Nephron progenitor cell (in vitro differentiated cells): Measurements from ENCODE around the gene POLA1.

Source experiments
- DNase-seq: peaks from one replicate; pipeline ENCODE4 v3.0.0; 2021
- H3K27ac Mint-ChIP-seq: 2 replicates; pipeline ENCODE4 v1.8.0; 2021; ENCODE audit warnings: mild to moderate bottlenecking, moderate library complexity, mixed read lengths
- H3K27me3 Mint-ChIP-seq: 2 replicates; pipeline ENCODE4 v1.8.0; 2021; ENCODE audit warnings: mild to moderate bottlenecking, low read depth, mixed read lengths; ENCODE audit not compliant: poor library complexity
- H3K36me3 Mint-ChIP-seq: 2 replicates; pipeline ENCODE4 v1.8.0; 2021; ENCODE audit warnings: low read depth, mixed read lengths
- H3K4me1 Mint-ChIP-seq: 2 replicates; pipeline ENCODE4 v1.8.0; 2021; ENCODE audit warnings: mixed read lengths
- H3K4me3 Mint-ChIP-seq: 2 replicates; pipeline ENCODE4 v1.8.0; 2021; ENCODE audit warnings: mild to moderate bottlenecking, moderate library complexity, mixed read lengths
- H3K9me3 Mint-ChIP-seq: 2 replicates; pipeline ENCODE4 v1.8.0; 2021; ENCODE audit warnings: mild to moderate bottlenecking, moderate library complexity, mixed read lengths
- TF ChIP-seq, protein P1 (sequence below): fragments of 200-600 bp; sonication (generic); IDR thresholded peaks from 2 replicates; pipeline ENCODE4 v1.5.0; 2021; ENCODE audit warnings: antibody characterized with exemption

The POLA1 gene

DNA sequence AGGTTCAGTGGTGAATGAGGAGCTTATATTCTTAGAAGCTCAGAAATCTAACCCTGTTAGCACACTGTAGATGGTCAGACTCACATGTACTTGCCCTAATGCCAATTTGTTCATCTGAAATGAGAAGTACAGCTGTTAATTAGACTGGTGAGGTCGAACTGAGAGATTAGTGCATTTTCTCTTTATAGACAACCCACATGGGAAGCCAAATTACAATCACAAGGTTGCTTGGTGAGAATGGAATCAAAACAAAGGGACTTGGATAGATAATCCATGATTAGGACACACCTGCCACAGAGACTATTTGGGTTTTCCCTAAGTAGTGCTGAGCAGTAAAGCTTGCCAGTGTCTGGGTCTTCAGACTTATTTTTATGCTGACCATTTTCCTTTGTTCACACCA, 88.3 kb downstream of the POLA1 start:
- DNase-seq = no peak
- no peaks in the 10 kb centered on the region for H3K4me1 Mint-ChIP-seq
- peaks cover 2% of the 10 kb centered on the region for H3K9me3 Mint-ChIP-seq
- peaks cover under 1% of the 10 kb centered on the region for H3K27me3 Mint-ChIP-seq
- TF ChIP-seq, protein P1, sequence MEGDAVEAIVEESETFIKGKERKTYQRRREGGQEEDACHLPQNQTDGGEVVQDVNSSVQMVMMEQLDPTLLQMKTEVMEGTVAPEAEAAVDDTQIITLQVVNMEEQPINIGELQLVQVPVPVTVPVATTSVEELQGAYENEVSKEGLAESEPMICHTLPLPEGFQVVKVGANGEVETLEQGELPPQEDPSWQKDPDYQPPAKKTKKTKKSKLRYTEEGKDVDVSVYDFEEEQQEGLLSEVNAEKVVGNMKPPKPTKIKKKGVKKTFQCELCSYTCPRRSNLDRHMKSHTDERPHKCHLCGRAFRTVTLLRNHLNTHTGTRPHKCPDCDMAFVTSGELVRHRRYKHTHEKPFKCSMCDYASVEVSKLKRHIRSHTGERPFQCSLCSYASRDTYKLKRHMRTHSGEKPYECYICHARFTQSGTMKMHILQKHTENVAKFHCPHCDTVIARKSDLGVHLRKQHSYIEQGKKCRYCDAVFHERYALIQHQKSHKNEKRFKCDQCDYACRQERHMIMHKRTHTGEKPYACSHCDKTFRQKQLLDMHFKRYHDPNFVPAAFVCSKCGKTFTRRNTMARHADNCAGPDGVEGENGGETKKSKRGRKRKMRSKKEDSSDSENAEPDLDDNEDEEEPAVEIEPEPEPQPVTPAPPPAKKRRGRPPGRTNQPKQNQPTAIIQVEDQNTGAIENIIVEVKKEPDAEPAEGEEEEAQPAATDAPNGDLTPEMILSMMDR = no peak
- no peak overlapping the region for H3K27ac Mint-ChIP-seq
- H3K4me3 Mint-ChIP-seq = no peak overlapping the region
- peaks cover 61% of the 10 kb centered on the region for H3K36me3 Mint-ChIP-seq

DNA sequence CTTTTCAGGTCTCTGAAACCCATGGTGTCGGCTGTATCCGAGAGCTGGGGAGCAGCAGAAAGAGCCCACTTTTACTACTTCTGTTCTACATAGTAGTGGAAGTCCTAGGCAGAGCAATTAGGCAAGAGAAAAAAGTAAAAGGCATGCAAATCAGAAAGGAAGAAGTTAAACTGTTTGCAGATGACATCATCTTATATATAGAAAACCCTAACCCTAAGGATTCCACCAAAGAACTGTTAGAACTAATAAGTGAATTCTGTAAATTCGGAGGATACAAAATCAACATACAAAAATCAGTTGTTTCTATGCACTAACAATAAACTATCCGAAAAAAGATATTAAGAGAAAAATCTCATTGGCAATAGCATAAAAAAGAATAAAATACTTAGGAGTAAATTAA, 95.3 kb downstream of the POLA1 start:
- DNase-seq = no peak
- Mint-ChIP-seq H3K36me3 (peaks cover 74% of the 10 kb centered on the region), H3K9me3 (peaks cover 6% of the 10 kb centered on the region), H3K27me3 (peaks cover 3% of the 10 kb centered on the region), H3K4me1 (no peaks in the 10 kb centered on the region), H3K4me3 (no peak overlapping the region), H3K27ac (peak overlapping the region; percentile 29)
- TF ChIP-seq, protein P1 = no peak

DNA sequence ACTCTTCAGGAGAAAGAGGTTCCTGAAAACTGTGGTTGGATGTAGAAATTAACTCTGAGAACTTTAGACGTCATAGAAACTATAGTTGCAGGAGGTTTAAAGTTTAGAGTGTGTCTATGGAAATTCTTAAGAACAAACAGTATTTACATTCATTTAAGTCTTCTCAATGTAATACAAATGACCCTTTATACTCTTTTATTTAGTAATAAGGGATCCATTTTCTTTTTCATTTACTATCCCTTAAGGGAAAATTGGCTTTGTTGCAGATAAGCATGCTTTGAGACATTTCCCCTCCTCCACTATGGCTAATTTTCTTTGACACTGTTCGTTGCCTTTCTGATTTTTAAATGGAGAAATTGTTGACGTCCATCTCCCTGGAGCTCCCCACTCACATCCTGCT, 96.4 kb downstream of the POLA1 start:
- no peak overlapping the region for H3K27ac Mint-ChIP-seq
- TF ChIP-seq, protein P1 = no peak
- no peaks in the 10 kb centered on the region for H3K4me1 Mint-ChIP-seq
- peaks cover 6% of the 10 kb centered on the region for H3K9me3 Mint-ChIP-seq
- no peak for DNase-seq
- H3K36me3 Mint-ChIP-seq = peaks cover 79% of the 10 kb centered on the region
- H3K4me3 Mint-ChIP-seq = no peak overlapping the region
- H3K27me3 Mint-ChIP-seq = peaks cover 3% of the 10 kb centered on the region

DNA sequence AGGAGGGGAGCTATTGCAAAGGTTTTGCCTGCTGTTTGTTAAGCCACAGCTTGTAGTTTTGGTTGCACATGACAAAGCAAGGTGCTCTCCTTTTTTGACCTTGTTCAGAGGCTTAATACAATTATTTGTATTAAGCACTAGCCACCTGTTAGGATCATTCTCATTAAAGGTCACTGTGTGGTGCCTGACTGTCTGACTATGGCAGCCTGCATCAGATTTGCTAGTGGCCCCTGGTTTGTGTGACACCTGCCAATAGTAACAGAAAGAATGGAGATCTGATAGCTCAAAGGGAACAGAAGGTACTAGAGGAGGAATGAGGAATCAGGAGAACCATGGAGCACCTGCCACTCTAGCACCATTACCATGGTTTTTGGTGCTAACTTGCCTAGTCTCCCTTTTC, 102.5 kb downstream of the POLA1 start:
- peaks cover 15% of the 10 kb centered on the region for H3K4me1 Mint-ChIP-seq
- H3K27me3 Mint-ChIP-seq = no peaks in the 10 kb centered on the region
- peaks cover 54% of the 10 kb centered on the region for H3K36me3 Mint-ChIP-seq
- no peaks in the 10 kb centered on the region for H3K9me3 Mint-ChIP-seq
- no peak overlapping the region for H3K4me3 Mint-ChIP-seq
- no peak overlapping the region for H3K27ac Mint-ChIP-seq
- TF ChIP-seq, protein P1 = no peak
- no peak for DNase-seq

DNA sequence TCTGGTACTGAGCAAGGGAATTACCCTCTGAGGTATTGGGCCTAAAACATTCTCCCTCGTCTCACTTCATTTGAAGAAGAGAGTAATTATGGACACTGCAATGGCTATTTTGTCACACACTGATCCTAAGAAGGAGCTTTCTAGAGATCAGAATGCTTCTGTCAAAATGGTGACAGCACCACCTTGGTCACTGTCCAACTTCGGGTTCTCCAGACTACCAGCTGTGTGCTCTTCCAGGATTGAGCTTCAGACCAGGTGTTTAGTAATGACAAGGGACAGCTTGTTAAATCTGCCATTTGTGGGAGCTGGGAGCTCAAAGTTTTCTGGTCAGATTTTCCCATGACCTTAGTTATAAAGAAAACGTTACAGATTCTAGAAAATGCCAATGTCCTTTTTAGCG, 105.4 kb downstream of the POLA1 start:
- Mint-ChIP-seq H3K9me3 (no peaks in the 10 kb centered on the region), H3K27me3 (no peaks in the 10 kb centered on the region), H3K36me3 (peaks cover 42% of the 10 kb centered on the region), H3K4me1 (peaks cover 15% of the 10 kb centered on the region), H3K4me3 (no peak overlapping the region), H3K27ac (no peak overlapping the region)
- no peak for DNase-seq
- TF ChIP-seq, protein P1 = no peak

DNA sequence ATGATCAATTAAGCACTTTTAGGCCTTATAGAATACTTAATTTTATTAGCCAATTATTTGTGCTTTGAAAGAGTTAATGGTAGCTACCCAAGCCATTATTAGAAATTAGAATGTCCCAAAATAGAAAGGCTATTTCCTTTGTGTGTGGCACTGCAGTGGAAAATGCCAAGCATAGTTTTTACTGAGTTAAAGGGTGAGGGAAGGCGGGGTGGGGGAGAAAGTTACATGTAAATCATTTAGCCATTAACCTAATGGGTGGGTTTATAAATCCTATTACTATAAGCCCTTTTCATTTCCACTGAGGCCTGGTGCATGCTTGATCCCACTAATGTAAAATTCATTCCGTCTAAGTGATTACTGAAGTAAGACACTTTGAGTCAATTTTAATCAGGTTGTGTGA, 105.8 kb downstream of the POLA1 start:
- TF ChIP-seq, protein P1 = no peak
- H3K4me1 Mint-ChIP-seq = peaks cover 15% of the 10 kb centered on the region
- no peak for DNase-seq
- peaks cover 37% of the 10 kb centered on the region for H3K36me3 Mint-ChIP-seq
- no peaks in the 10 kb centered on the region for H3K9me3 Mint-ChIP-seq
- H3K4me3 Mint-ChIP-seq = no peak overlapping the region
- H3K27me3 Mint-ChIP-seq = no peaks in the 10 kb centered on the region
- H3K27ac Mint-ChIP-seq = no peak overlapping the region
